GM12872 (cell line): Measurements from ENCODE around the gene KCNH1.

Source experiments
- CTCF ChIP-seq: IDR thresholded peaks from 3 replicates; pipeline ENCODE4 v1.5.1; 2011; ENCODE audit warnings: low read depth, mild to moderate bottlenecking, low read length, moderate library complexity; ENCODE audit not compliant: insufficient read depth

The KCNH1 gene

GRCh38 chr1:210883821-210884220, 250.1 kb downstream of the KCNH1 start:
- no peak for TF ChIP-seq CTCF

- no peak for TF ChIP-seq CTCF
These were observed 251.3 kb downstream of the KCNH1 start for GRCh38 chr1:210882414-210883221.

- no peak for TF ChIP-seq CTCF
These were observed 255.4 kb downstream of the KCNH1 start for GRCh38 chr1:210878564-210878963.

- TF ChIP-seq CTCF, result no peak
These were observed 257.7 kb downstream of the KCNH1 start for GRCh38 chr1:210876275-210876674.

- TF ChIP-seq CTCF, result no peak
These were observed 267.4 kb downstream of the KCNH1 start for GRCh38 chr1:210866532-210866931.

- no peak for TF ChIP-seq CTCF
These were observed 276.2 kb downstream of the KCNH1 start for GRCh38 chr1:210857705-210858104.

- no peak for TF ChIP-seq CTCF
These were observed 276.7 kb downstream of the KCNH1 start for GRCh38 chr1:210857146-210857663.
